Tibial nerve (tissue), 4 donors: ENCODE results near the gene REPIN1.

Source experiments
- EP300 ChIP-seq, 2 donors: sonication (generic); formaldehyde crosslinking; IDR thresholded peaks; one replicate each; pipeline ENCODE4 v1.6.1; 2017; ENCODE audit warnings: antibody characterized with exemption in 2 of 2, mild to moderate bottlenecking in 1 of 2
- POLR2A ChIP-seq, 2 donors: fragments of 450-650 bp; IDR thresholded peaks; one replicate each; pipeline ENCODE4 v1.6.1; 2017; ENCODE audit warnings: antibody characterized with exemption in 2 of 2, mild to moderate bottlenecking in 2 of 2, moderate library complexity in 2 of 2
- TF ChIP-seq, protein P1 (sequence below), 5 experiments: fragments of 200-600 bp in 3 of 5; fragments of 450-650 bp in 2 of 5; sonication (generic) in 3 of 5; IDR thresholded peaks; one replicate each; pipeline ENCODE4 v1.5.1; 2016 to 2019; ENCODE audit warnings: antibody characterized with exemption in 5 of 5, mild to moderate bottlenecking in 3 of 5, moderate library complexity in 2 of 5

DNA sequence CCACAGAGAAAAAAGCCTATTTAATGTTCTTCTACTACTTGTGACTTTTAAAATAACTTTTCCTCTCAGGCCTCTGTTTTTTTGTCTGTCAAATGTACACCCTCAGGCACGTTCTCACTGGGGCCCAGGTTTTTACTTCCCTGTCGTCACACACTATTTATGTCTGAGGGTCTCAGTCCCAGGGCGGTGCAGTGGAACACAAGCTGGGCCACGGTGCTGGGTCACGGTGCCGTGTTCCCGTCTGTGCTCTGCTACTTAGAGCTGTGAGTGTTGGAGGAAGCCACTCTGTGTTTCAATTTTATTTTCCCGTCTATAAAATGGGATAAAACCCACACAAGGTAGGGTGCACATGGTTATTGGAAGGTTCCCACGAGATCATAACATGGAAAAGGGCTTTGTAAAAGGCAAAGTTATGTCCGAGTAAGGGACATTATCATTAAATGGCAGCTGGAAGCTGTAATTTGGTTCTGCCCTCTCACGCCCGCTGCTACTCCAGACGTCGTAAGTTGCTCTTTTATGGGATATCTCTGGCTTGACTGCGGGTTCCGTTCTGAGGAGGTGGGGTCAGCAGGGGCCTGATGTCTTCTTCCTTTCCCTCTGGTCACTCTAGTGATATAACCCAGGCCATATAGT, 35.7 kb downstream of the REPIN1 start:
- TF ChIP-seq, protein P1, sequence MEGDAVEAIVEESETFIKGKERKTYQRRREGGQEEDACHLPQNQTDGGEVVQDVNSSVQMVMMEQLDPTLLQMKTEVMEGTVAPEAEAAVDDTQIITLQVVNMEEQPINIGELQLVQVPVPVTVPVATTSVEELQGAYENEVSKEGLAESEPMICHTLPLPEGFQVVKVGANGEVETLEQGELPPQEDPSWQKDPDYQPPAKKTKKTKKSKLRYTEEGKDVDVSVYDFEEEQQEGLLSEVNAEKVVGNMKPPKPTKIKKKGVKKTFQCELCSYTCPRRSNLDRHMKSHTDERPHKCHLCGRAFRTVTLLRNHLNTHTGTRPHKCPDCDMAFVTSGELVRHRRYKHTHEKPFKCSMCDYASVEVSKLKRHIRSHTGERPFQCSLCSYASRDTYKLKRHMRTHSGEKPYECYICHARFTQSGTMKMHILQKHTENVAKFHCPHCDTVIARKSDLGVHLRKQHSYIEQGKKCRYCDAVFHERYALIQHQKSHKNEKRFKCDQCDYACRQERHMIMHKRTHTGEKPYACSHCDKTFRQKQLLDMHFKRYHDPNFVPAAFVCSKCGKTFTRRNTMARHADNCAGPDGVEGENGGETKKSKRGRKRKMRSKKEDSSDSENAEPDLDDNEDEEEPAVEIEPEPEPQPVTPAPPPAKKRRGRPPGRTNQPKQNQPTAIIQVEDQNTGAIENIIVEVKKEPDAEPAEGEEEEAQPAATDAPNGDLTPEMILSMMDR (IDR thresholded peaks at IDR 0.05), result no peak
- no peak for TF ChIP-seq EP300 (IDR thresholded peaks at IDR 0.05)
- TF ChIP-seq POLR2A (IDR thresholded peaks at IDR 0.05), result no peak
